Ishikawa (cell line): ENCODE results near the gene DTWD2.

Experiments
- CEBPB ChIP-seq: IDR thresholded peaks from 2 replicates; pipeline ENCODE4 v1.6.1; 2012
- CREB1 ChIP-seq: IDR thresholded peaks from 2 replicates; pipeline ENCODE4 v1.6.1; 2012; ENCODE audit warnings: low read depth
- EGR1 ChIP-seq: IDR thresholded peaks from 2 replicates; pipeline ENCODE4 v1.6.1; 2012
- EP300 ChIP-seq: IDR thresholded peaks from 2 replicates; pipeline ENCODE4 v1.6.1; 2012; ENCODE audit warnings: borderline replicate concordance
- FOXM1 ChIP-seq: IDR thresholded peaks from 2 replicates; pipeline ENCODE4 v1.6.1; 2012; ENCODE audit warnings: low read depth, borderline replicate concordance
- NFIC ChIP-seq: IDR thresholded peaks from 2 replicates; pipeline ENCODE4 v1.6.1; 2012
- RAD21 ChIP-seq: IDR thresholded peaks from 2 replicates; pipeline ENCODE4 v1.6.1; 2012; ENCODE audit warnings: low read depth
- TAF1 ChIP-seq: IDR thresholded peaks from 2 replicates; pipeline ENCODE4 v1.6.1; 2012; ENCODE audit warnings: low read depth, mild to moderate bottlenecking
- TCF12 ChIP-seq: IDR thresholded peaks from 2 replicates; pipeline ENCODE4 v1.6.1; 2012; ENCODE audit warnings: low read depth
- TEAD4 ChIP-seq: IDR thresholded peaks from 2 replicates; pipeline ENCODE4 v1.6.1; 2012
- YY1 ChIP-seq: IDR thresholded peaks from 2 replicates; pipeline ENCODE4 v1.6.1; 2012; ENCODE audit warnings: low read depth
- ZBTB7A ChIP-seq: IDR thresholded peaks from 2 replicates; pipeline ENCODE4 v1.6.1; 2012; ENCODE audit warnings: low read depth
- TF ChIP-seq, protein P1 (sequence below): IDR thresholded peaks from 2 replicates; pipeline ENCODE4 v1.6.1; 2012
- TF ChIP-seq, protein P2 (sequence below): IDR thresholded peaks from 2 replicates; pipeline ENCODE4 v1.6.1; 2012
- TF ChIP-seq, protein P3 (sequence below): IDR thresholded peaks from 2 replicates; pipeline ENCODE4 v1.6.1; 2012; ENCODE audit warnings: low read depth, mild to moderate bottlenecking

The DTWD2 gene

DNA sequence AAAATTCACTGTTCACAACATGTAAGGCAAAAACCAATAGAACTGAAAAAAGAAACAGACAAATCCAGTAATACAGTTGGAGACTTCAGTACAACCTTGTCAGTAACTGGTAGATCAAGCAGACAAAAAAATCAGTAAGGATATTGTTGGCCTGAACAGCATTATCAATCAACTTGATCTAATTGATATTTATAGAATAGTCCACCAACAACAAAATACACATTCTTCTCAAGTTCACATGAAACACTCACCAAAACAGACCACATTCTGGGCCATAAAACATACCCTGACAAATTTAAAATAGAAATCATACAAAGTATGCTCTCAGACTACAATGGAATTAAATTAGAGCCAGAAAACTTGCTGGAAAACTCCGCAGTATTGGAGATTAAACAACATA, 56.8 kb downstream of the DTWD2 start:
- TF ChIP-seq CEBPB (no peak), TAF1 (no peak), YY1 (no peak), FOXM1 (no peak), TEAD4 (no peak), NFIC (no peak), RAD21 (no peak), EGR1 (no peak), ZBTB7A (no peak), EP300 (no peak), TCF12 (no peak), CREB1 (no peak)
- TF ChIP-seq, protein P1, sequence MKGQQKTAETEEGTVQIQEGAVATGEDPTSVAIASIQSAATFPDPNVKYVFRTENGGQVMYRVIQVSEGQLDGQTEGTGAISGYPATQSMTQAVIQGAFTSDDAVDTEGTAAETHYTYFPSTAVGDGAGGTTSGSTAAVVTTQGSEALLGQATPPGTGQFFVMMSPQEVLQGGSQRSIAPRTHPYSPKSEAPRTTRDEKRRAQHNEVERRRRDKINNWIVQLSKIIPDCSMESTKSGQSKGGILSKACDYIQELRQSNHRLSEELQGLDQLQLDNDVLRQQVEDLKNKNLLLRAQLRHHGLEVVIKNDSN = no peak
- TF ChIP-seq, protein P2, sequence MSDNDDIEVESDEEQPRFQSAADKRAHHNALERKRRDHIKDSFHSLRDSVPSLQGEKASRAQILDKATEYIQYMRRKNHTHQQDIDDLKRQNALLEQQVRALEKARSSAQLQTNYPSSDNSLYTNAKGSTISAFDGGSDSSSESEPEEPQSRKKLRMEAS = no peak
- TF ChIP-seq, protein P3, sequence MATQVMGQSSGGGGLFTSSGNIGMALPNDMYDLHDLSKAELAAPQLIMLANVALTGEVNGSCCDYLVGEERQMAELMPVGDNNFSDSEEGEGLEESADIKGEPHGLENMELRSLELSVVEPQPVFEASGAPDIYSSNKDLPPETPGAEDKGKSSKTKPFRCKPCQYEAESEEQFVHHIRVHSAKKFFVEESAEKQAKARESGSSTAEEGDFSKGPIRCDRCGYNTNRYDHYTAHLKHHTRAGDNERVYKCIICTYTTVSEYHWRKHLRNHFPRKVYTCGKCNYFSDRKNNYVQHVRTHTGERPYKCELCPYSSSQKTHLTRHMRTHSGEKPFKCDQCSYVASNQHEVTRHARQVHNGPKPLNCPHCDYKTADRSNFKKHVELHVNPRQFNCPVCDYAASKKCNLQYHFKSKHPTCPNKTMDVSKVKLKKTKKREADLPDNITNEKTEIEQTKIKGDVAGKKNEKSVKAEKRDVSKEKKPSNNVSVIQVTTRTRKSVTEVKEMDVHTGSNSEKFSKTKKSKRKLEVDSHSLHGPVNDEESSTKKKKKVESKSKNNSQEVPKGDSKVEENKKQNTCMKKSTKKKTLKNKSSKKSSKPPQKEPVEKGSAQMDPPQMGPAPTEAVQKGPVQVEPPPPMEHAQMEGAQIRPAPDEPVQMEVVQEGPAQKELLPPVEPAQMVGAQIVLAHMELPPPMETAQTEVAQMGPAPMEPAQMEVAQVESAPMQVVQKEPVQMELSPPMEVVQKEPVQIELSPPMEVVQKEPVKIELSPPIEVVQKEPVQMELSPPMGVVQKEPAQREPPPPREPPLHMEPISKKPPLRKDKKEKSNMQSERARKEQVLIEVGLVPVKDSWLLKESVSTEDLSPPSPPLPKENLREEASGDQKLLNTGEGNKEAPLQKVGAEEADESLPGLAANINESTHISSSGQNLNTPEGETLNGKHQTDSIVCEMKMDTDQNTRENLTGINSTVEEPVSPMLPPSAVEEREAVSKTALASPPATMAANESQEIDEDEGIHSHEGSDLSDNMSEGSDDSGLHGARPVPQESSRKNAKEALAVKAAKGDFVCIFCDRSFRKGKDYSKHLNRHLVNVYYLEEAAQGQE = no peak

DNA sequence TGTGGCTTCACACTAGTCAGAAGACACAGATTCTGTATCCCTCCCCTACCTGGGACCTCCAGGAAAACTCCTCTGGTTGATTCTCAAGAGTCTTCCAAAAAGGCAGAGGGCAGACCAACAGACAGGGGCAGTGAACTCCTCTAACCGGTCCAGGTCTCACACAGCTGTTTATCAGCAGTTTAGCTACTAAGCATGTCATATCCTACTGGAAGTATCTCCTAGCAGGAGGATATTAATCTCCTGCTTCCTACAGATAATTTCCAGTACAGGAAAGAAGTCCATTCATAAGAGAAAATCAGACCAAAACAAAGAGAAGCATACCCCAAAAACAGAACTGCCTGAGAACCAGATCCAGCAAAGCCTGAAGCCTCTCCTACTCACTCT, 64.3 kb downstream of the DTWD2 start:
- TF ChIP-seq FOXM1 = no peak
- TF ChIP-seq, protein P2 = no peak
- TF ChIP-seq, protein P1 = no peak
- no peak for TF ChIP-seq YY1
- no peak for TF ChIP-seq CEBPB
- no peak for TF ChIP-seq CREB1
- TF ChIP-seq NFIC = no peak
- TF ChIP-seq EGR1 = no peak
- no peak for TF ChIP-seq EP300
- no peak for TF ChIP-seq RAD21
- TF ChIP-seq TAF1 = no peak
- TF ChIP-seq, protein P3 = no peak
- no peak for TF ChIP-seq TEAD4
- no peak for TF ChIP-seq ZBTB7A

DNA sequence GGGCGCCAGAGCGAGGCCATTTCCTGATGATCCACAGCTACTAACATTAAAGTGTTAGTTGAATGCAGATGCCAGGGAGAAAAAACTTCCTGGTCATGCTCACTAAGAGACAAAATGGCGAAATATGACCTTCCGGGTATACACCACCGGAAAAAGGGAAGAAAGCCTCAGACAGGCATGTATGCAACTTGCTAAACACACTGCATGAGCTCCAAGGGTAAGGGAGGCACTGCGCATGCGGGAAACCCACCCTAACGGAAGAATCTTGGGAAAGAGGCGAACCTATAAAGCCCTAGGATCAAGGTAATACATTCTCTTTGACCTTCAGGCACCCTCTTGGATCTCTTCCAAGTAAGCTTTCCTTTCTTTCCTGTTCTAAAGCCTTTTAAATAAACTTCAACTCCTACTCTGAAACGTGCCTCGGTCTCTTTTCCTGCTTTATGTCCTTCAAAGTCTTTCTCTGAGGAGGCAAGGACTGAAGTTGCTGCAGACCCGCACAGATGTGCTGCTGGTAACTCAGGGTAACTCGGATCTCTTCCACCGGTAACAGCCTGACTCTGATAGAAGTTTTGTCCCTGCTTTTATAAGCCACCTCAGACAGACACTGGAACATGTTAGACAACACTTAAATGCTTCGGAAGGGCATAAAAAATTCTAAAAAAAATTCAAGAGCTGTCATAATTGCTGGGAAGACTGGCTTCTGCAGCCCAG, 64.9 kb downstream of the DTWD2 start:
- TF ChIP-seq NFIC (no peak), ZBTB7A (no peak), YY1 (no peak), CREB1 (no peak), CEBPB (no peak), TCF12 (no peak), RAD21 (no peak), FOXM1 (no peak), EP300 (no peak), EGR1 (no peak)
- TF ChIP-seq, protein P2 = no peak
- TF ChIP-seq, protein P3 = no peak
- TF ChIP-seq, protein P1 = no peak

DNA sequence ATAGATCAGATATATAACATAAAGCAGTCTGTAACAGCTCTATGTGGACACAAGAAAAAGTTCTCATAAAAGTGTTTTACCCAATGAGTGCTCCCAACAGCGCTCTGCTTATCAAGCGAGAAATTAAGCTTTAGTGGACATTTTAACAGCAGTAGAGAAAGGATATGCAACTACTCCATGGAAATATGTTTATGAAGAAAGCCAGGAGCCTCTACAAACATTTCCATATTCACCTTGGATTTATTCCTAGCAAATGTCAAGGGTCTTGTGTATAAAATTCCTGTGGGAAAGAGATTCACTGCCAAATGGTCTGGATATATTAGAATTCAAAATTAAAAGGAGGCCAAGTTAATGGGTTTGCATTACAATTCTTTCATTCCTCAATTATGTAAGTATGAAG, 66.5 kb downstream of the DTWD2 start:
- no peak for TF ChIP-seq ZBTB7A
- no peak for TF ChIP-seq EP300
- TF ChIP-seq CEBPB = no peak
- TF ChIP-seq, protein P1 = no peak
- no peak for TF ChIP-seq YY1
- no peak for TF ChIP-seq TAF1
- no peak for TF ChIP-seq NFIC
- no peak for TF ChIP-seq TCF12
- no peak for TF ChIP-seq TEAD4
